ENCODE data around the gene PIEZO1. TPM values are rescaled to one million over a fixed set of nuclear protein-coding genes. Genes with fewer than 3 reads are reported as not detected.

The PIEZO1 gene
- total and polyA plus RNA-seq, 2 experiments from 2014 or later, result 30.4 to 70.1 TPM

- Histone ChIP-seq H3K4me3 (no peak overlapping the region), H3K4me1 (ENCODE audit: insufficient read depth) (peaks cover 35% of the 10 kb centered on the region), H3K9me2 (ENCODE audit: insufficient read depth) (no peaks in the 10 kb centered on the region), H4K20me1 (replicated peaks; ENCODE audit: insufficient read depth) (no peaks in the 10 kb centered on the region), H3K4me2 (0 out of 2 replicates have a peak overlapping the region, but pooled peaks have one; percentile 14), H2AFZ (no peak overlapping the region), H3K27ac (ENCODE audit: low read depth) (peak overlapping the region; percentile 19; the same call in 1 of the 2 replicates), H3K79me2 (replicated peaks; ENCODE audit: insufficient read depth) (peaks cover 41% of the 10 kb centered on the region), H3K36me3 (ENCODE audit: insufficient read depth) (no peaks in the 10 kb centered on the region), H3F3A (replicated peaks; ENCODE audit: low read depth) (peaks cover 16% of the 10 kb centered on the region; the same call in 1 of the 2 replicates), H3K27me3 (ENCODE audit: insufficient read depth) (no peaks in the 10 kb centered on the region)
- TF ChIP-seq ZNF114 (CRISPR knock-in tag; IDR thresholded peaks at IDR 0.05), result no peak
- TF ChIP-seq, protein P1, sequence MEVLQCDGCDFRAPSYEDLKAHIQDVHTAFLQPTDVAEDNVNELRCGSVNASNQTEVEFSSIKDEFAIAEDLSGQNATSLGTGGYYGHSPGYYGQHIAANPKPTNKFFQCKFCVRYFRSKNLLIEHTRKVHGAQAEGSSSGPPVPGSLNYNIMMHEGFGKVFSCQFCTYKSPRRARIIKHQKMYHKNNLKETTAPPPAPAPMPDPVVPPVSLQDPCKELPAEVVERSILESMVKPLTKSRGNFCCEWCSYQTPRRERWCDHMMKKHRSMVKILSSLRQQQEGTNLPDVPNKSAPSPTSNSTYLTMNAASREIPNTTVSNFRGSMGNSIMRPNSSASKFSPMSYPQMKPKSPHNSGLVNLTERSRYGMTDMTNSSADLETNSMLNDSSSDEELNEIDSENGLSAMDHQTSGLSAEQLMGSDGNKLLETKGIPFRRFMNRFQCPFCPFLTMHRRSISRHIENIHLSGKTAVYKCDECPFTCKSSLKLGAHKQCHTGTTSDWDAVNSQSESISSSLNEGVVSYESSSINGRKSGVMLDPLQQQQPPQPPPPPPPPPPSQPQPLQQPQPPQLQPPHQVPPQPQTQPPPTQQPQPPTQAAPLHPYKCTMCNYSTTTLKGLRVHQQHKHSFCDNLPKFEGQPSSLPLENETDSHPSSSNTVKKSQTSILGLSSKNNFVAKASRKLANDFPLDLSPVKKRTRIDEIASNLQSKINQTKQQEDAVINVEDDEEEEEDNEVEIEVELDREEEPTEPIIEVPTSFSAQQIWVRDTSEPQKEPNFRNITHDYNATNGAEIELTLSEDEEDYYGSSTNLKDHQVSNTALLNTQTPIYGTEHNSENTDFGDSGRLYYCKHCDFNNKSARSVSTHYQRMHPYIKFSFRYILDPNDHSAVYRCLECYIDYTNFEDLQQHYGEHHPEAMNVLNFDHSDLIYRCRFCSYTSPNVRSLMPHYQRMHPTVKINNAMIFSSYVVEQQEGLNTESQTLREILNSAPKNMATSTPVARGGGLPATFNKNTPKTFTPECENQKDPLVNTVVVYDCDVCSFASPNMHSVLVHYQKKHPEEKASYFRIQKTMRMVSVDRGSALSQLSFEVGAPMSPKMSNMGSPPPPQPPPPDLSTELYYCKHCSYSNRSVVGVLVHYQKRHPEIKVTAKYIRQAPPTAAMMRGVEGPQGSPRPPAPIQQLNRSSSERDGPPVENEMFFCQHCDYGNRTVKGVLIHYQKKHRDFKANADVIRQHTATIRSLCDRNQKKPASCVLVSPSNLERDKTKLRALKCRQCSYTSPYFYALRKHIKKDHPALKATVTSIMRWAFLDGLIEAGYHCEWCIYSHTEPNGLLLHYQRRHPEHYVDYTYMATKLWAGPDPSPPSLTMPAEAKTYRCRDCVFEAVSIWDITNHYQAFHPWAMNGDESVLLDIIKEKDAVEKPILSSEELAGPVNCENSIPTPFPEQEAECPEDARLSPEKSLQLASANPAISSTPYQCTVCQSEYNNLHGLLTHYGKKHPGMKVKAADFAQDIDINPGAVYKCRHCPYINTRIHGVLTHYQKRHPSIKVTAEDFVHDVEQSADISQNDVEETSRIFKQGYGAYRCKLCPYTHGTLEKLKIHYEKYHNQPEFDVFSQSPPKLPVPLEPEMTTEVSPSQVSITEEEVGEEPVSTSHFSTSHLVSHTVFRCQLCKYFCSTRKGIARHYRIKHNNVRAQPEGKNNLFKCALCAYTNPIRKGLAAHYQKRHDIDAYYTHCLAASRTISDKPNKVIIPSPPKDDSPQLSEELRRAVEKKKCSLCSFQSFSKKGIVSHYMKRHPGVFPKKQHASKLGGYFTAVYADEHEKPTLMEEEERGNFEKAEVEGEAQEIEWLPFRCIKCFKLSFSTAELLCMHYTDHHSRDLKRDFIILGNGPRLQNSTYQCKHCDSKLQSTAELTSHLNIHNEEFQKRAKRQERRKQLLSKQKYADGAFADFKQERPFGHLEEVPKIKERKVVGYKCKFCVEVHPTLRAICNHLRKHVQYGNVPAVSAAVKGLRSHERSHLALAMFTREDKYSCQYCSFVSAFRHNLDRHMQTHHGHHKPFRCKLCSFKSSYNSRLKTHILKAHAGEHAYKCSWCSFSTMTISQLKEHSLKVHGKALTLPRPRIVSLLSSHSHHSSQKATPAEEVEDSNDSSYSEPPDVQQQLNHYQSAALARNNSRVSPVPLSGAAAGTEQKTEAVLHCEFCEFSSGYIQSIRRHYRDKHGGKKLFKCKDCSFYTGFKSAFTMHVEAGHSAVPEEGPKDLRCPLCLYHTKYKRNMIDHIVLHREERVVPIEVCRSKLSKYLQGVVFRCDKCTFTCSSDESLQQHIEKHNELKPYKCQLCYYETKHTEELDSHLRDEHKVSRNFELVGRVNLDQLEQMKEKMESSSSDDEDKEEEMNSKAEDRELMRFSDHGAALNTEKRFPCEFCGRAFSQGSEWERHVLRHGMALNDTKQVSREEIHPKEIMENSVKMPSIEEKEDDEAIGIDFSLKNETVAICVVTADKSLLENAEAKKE (CRISPR knock-in tag; IDR thresholded peaks at IDR 0.05), result no peak
- TF ChIP-seq NANOG (IDR thresholded peaks at IDR 0.05; ENCODE audit: borderline replicate concordance), result no peak
- no peak for TF ChIP-seq CREB1 (CRISPR knock-in tag; IDR thresholded peaks at IDR 0.05; ENCODE audit: low read depth)
- no peak for TF ChIP-seq ETS1 (IDR thresholded peaks at IDR 0.05)
- no peak for TF ChIP-seq EZH2 (IDR thresholded peaks at IDR 0.05; ENCODE audit: low read depth, unreplicated experiment)
- TF ChIP-seq, protein P2, sequence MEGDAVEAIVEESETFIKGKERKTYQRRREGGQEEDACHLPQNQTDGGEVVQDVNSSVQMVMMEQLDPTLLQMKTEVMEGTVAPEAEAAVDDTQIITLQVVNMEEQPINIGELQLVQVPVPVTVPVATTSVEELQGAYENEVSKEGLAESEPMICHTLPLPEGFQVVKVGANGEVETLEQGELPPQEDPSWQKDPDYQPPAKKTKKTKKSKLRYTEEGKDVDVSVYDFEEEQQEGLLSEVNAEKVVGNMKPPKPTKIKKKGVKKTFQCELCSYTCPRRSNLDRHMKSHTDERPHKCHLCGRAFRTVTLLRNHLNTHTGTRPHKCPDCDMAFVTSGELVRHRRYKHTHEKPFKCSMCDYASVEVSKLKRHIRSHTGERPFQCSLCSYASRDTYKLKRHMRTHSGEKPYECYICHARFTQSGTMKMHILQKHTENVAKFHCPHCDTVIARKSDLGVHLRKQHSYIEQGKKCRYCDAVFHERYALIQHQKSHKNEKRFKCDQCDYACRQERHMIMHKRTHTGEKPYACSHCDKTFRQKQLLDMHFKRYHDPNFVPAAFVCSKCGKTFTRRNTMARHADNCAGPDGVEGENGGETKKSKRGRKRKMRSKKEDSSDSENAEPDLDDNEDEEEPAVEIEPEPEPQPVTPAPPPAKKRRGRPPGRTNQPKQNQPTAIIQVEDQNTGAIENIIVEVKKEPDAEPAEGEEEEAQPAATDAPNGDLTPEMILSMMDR (conservative IDR thresholded peaks at IDR 0.05; ENCODE audit: low read depth in 2 of 2), result no peak
- TF ChIP-seq EZH2phosphoT487 (IDR thresholded peaks at IDR 0.05; ENCODE audit: unreplicated experiment), result no peak
- TF ChIP-seq POLR2AphosphoS5 (IDR thresholded peaks at IDR 0.05; ENCODE audit: low read depth), result no peak
- TF ChIP-seq, protein P3, sequence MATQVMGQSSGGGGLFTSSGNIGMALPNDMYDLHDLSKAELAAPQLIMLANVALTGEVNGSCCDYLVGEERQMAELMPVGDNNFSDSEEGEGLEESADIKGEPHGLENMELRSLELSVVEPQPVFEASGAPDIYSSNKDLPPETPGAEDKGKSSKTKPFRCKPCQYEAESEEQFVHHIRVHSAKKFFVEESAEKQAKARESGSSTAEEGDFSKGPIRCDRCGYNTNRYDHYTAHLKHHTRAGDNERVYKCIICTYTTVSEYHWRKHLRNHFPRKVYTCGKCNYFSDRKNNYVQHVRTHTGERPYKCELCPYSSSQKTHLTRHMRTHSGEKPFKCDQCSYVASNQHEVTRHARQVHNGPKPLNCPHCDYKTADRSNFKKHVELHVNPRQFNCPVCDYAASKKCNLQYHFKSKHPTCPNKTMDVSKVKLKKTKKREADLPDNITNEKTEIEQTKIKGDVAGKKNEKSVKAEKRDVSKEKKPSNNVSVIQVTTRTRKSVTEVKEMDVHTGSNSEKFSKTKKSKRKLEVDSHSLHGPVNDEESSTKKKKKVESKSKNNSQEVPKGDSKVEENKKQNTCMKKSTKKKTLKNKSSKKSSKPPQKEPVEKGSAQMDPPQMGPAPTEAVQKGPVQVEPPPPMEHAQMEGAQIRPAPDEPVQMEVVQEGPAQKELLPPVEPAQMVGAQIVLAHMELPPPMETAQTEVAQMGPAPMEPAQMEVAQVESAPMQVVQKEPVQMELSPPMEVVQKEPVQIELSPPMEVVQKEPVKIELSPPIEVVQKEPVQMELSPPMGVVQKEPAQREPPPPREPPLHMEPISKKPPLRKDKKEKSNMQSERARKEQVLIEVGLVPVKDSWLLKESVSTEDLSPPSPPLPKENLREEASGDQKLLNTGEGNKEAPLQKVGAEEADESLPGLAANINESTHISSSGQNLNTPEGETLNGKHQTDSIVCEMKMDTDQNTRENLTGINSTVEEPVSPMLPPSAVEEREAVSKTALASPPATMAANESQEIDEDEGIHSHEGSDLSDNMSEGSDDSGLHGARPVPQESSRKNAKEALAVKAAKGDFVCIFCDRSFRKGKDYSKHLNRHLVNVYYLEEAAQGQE (IDR thresholded peaks at IDR 0.05; ENCODE audit: unreplicated experiment), result no peak
- no peak for TF ChIP-seq ZNF331 (CRISPR knock-in tag; IDR thresholded peaks at IDR 0.05; ENCODE audit: low read depth)
- TF ChIP-seq STAT1 (IDR thresholded peaks at IDR 0.05; ENCODE audit: unreplicated experiment), result no peak
- no peak for TF ChIP-seq JUNB (IDR thresholded peaks at IDR 0.05; ENCODE audit: unreplicated experiment)
- no peaks in the 10 kb centered on the region for H3K36me3 Mint-ChIP-seq (ENCODE audit: low read depth)
- DNase-seq (ENCODE audit: low spot score), result no peak
- H3K27me3 Mint-ChIP-seq (ENCODE audit: insufficient read depth, low read depth, poor library complexity), result peaks cover 17% of the 10 kb centered on the region
- H3K27ac Mint-ChIP-seq, result peak overlapping the region; percentile 72; the same call in 1 of the 2 replicates
- H3K4me1 Mint-ChIP-seq, result peaks cover 57% of the 10 kb centered on the region
- no peak for ATAC-seq
- no peak overlapping the region for H3K4me3 Mint-ChIP-seq
- no peaks in the 10 kb centered on the region for H3K9me3 Mint-ChIP-seq
These were observed 17.4 kb downstream of the PIEZO1 start for GRCh38 chr16:88767546-88768070.

All from GM23338 (cell line).